HG03159 (cell line): ENCODE results near the gene RAB1B.
"Not testable (repeated sequence)": the region's sequence is repeated elsewhere in the genome, so short reads cannot be mapped to it uniquely, and the experiment has no call there.

Experiments used
- ATAC-seq: cut with Tn5 transposase; IDR thresholded peaks from one replicate; pipeline ENCODE4 v1.9.1; 2021; ENCODE audit warnings: mild to moderate bottlenecking, moderate library complexity; ENCODE audit not compliant: unreplicated experiment

The RAB1B gene

DNA sequence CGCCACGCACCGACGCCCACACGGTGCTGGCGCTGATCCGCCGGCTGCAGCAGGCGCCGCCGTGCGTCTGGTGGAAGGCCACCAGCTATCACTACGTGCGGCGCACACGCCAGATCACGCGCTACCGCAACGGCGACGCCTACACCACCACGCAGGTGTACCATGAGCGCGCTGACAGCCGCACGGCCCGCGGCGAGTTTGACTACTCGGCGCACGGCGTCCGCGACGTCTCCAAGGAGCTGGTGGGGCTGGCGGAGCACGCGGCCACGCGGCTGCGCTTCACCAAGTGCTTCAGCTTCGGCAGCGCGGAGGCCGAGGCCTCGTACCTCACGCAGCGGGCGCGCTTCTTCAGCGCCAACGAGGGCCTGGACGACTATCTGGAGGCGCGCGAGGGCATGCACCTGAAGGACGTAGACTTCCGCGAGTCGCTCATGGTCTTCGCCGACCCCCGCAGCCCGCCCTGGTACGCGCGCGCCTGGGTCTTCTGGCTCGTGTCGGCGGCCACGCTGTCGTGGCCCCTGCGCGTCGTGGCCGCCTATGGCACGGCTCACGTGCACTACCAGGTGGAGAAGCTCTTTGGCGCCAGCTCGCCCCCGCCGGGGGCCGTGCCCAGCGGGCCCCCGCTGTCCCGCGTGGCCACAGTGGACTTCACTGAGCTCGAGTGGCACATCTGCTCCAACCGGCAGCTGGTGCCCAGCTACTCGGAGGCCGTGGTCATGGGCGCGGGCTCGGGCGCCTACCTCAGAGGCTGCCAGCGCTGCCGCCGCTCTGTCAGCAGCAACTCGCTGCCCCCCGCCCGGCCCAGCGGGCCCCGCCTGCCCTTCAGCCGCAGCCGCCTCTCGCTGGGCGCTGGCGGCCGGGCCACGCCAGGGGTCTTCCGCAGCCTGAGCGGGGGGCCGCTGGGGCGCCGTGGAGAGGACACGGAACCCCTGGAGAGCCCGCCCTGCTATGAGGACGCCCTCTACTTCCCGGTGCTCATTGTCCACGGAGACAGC lies 26.5 kb downstream of the RAB1B start:
- no peak for ATAC-seq

DNA sequence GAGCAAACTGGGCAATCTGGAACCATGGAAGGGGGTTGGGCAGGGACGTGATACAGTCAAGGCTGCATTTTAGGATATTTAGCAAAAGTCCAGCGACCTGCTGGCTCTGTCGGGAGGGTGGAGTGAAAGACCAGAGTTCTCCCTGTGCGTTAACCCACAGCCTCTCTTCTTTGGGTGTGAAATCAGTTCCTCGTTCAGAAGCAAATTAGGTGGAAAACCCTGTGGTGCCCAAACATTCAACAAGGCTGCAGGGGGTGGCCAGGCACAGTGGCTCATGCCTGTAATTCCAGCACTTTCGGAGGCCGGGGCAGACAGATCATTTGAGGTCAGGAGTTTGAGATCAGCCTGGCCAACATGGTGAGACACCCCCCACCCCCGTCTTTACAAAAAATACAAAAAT lies 29.2 kb downstream of the RAB1B start:
- ATAC-seq = no peak

DNA sequence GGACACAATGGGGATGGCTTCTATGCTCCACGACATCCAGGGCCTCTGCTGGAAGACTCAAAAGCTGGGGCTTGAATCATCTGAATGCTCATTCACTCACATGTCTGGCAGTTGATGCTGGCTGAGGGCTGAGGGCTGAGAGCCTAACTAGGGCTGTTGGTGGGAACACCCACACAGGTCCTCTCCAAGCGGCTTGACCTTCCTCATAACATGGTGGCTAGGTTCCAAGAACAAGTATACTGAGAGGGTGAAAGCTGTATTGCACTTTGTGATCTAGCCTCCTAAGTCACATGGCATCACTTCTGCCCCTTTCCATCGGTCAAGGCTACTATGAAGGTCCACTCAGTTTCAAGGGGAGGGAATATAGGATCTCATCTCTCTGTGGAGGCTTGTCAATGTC lies 30.7 kb downstream of the RAB1B start:
- no peak for ATAC-seq

DNA sequence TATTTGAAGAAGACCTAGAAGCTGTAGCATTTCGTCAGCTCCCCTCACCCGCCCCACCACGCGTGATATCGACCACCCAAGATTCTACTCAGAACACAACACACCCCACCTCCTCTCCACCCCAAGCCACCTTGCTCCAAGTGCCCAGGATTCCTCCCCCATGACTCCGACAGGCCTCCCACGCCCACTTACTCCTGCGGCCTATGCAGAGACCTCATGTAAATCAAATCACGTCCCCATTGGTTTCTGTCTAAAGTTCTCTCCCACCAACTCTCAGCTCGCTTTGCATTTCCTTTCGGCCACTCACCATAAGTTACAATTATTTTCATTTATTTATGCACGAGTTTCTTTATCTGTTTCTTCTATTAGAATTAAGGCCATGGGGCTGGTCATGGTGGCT lies 34.2 kb downstream of the RAB1B start:
- no peak for ATAC-seq

DNA sequence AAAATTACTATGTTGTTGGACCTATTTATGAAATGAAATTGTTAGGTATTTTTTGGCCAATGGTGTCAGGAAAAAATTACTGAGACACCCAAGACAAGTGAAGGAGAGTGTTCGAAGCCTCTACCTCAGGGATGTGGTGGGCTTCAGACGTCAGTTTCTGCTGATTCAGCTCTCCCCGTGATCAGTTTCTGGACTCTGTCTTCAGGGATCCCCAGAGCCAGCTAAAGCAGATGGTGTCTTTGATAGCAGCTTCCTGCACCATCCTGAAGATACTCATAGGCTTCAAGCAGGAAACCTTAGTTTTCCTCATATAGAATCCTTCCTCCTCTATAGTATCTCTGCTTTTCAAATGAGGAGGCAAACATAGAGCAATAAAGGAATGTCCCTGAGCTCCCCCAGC lies 41.0 kb downstream of the RAB1B start:
- no peak for ATAC-seq

DNA sequence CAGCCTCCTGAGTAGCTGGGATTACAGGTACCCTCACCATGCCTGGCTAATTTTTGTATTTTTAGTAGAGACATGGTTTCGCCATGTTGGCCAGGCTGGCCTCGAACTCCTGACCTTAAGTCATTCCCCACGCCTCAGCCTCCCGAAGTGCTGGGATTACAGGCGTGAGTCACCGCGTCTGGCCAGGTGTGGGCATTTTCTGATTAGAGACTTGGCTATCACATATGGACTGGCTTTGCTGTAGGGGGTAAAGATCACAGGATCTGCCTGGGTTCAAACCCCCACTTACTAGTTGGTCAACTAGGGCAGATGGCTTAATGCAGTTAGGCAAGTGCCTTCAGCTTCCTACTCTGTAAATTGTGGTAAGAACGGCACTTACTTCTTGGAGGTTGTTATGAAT lies 41.9 kb downstream of the RAB1B start:
- ATAC-seq = no peak

DNA sequence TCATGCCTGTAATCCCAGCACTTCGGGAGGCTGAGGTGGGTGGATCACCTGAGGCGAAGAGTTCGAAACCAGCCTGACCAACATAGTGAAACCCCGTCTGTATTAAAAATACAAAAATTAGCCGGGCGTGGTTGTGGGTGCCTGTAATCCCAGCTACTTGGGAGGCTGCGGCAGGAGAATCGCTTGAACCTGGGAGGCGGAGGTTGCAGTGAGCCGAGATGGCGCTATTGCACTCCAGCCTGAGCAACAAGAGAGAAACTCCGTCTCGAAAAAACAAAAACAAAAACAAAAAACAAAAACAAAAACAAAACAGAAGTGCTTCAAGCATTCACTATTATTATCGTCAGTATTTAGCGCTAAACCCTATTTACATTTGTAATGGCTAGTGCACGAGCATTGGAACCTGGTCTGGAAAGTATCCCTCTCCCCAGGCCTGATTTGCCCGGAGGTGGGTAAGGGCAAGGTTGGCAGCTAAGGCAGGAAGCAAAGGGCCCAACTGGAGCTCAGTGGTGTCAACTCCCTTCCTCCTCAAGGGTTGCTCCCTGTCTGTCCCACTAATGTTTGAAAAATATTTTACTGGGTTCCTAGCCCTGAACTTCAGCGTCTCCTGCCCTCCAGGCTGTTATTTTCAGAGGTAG lies 42.5 kb downstream of the RAB1B start:
- ATAC-seq = not testable (repeated sequence)

DNA sequence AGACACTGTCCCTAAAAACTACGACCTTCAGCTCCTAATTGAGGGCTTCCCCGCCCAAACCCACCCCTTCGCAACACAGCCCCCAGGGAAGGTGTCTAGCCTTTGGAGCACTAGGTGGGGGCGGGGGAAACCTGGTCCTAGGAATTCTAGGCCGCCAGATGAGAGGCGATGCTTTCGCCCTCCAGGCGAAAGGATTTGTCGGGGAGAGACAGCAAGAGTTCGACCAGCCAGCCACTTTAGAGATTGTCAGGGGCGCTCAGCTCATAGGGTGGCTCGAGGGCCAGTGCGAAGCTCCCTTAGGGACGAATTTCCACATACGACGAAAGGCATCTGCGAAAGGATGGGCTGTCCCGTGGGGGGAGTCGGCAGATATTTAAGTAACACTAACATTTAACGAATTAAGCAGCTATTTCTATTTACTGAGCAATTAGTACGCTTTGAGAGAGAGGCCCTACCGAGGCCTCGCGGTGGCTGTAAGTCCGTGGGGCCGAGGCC lies 43.1 kb downstream of the RAB1B start:
- ATAC-seq = no peak

DNA sequence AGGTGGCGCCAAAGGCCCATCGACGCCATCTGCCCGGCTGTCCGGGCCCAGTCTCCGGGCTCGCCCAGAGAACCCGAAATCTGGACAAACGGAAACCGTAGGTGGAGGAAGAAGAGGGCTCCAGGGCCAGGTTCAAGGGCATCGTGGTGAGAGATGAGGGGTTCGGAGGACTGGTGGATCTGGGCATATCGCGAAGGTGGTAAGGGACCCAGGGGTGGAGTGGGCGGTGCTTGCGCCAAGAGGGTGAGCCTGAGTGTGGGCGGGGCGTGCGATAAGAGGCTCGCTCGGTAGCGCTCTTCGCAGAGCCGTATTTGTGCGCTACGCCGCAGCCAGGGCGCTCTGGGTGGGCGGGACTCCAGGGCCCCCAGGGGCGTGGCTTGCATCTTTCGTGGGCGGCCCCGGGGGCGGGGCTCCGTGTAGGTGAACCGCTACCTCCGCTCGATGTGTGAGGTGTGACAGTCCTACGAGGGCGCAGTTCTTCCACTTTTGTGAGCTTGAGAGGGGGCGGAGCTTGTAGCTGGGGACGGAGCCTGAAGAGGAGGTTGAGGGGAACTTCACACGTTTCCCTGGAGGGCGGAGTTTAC lies 43.6 kb downstream of the RAB1B start:
- peak; percentile 67 for ATAC-seq

DNA sequence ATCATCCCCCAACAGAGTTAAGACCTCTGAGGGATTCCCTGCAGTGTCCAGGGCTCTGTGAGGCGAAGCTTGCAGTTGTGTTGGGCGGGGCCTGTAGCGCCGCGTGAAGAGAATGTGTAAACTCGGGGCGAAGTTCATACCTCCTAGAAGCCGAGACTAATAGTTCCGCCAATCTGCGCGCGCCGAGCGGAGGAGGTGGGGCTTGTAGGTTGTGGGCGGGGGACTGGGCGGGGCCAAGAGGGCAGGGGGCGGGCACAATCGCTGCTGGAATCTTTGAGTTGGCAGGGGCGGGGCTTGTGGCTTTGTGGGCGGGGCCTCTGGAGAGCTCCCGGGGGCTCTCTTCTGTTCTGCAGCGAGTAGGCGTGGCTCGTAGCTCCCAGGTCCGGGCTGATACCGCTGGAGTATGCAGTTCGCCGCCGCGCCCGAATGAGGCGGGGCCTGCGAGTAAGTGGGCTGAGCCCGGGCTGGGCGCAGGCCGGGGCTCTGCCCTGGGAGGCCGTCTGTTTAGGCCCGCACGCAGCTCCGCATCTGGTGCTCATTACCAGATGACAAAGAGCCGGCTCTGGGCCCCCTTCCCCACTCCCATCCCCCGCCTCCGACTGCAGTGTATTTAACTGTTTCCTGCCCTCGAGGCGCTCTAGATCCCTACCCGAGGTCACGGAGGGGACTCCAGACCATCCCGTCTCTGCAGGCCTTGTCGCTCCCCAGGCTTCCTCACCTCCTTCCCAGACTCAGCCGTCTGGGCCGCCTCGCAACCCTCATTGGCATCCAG lies 44.3 kb downstream of the RAB1B start:
- peak; percentile 59 for ATAC-seq

DNA sequence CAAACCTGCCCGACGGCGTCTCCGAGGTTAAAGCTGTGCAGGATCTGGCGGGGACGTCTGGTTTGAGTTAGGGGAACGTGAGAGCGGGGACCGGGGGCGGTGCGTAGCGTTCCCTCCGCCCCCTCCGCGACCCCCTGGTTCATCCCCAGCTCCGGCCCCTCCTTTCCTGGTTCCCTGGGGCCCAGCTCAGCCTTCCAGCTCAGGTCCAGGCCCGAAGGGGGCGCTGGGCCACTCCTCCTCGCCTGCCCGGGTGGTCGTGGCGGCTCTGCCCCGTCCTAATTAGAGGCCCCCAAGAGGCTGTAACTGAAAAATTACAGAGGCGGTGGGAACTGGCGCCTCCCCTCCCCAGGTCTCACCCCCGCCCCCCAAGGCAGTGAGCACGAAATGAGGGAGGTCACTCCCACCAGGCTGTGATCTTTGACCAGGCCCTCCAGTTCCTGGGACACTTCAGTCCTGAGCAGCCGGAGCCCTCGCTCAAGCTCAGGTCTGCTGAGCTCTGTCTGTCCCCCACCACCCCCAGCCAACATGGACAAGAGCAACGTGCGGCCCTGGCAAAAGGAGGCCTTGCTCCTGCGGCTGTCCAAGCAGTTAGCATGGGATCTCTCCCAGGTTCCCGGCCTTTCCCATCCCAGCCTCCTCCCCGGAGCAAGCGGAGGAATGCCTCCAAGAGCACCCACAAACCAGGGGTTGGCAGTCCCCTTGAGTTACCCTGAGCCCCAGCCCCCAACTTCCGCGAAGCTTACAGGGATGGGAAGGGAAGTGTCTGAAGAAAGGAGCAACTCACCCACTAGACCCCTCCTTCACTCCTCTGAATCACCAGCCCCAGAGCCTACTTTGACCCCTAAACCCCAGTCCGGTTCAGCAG lies 45.1 kb downstream of the RAB1B start:
- no peak for ATAC-seq

DNA sequence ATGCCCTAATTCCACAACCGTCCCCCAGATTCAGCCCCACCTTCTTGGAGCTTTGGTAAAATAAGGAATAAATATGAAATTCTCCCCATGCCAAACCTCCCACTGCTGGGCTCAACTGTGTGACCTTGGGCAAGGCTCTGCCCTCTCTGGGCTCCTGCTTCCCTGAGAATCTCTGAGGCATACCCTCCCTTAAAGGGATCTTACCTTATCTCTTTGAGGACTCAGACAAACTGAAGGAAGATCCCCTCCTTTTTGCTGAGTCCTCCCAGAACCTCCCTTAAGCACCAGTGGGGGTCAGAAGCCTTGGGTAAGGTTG lies 45.7 kb downstream of the RAB1B start:
- no peak for ATAC-seq

DNA sequence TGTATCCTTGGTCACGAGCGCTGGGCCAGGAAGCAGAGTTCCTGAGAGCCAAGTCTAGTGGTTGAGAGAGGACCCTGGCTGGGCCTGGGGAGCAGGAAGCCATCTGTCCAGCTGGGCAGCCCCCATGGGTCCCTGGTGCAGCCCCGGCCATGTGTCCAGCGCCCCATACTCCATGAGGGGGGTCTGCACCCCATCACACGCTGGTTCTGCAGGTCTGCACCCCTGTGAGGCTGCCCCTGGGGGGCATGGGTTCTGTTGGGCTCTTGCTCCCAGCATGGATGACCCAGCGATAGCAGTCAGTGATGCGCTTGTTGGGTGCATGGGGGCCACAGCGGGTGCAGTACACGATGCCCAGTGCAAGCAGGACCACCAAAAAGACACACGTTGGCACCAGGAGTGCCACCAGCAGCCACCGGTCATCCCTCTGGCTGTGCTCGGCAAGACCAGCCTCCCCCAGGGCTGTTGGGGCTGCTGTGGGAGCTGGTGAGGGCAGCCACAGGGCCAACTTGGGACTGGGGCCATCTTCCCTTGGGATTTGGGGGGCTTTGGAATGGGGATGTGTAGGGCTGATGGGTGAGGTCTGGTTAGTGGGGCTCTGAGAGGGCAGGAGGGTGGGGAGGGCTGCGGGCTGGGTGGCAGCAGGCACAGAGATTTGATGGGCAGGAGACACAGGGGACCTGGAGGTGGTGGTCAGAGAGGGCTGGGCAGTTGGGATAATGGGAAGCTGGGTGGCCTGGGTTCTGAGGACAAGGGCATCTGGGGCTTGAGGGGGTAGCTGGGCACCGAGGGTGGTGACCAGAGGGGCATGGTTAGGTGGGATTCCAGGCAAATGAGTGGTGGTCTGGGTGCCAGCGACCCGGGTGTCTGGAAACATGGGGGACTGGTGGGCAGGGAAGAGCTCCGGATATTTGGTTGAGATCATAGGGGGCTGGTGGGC lies 46.4 kb downstream of the RAB1B start:
- no peak for ATAC-seq

DNA sequence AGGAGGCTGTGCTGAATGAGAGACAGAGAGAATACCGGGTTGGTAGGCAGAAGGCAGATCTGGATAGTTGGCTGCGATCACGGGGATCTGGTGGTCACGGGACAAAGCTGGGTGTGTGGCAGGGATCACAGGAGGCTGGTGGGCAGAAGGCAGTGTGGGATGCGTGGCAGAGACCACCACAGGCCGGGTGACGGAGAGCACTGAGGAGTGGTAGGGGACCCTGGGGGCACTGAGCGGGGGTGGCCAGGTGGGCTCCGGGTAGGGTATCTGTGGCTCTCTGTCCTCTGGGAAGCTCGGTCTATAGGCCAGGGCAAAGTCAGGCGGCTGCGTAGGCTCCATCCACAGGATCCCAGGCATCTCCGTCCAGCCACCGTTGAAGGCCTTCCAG lies 47.1 kb downstream of the RAB1B start:
- no peak for ATAC-seq

DNA sequence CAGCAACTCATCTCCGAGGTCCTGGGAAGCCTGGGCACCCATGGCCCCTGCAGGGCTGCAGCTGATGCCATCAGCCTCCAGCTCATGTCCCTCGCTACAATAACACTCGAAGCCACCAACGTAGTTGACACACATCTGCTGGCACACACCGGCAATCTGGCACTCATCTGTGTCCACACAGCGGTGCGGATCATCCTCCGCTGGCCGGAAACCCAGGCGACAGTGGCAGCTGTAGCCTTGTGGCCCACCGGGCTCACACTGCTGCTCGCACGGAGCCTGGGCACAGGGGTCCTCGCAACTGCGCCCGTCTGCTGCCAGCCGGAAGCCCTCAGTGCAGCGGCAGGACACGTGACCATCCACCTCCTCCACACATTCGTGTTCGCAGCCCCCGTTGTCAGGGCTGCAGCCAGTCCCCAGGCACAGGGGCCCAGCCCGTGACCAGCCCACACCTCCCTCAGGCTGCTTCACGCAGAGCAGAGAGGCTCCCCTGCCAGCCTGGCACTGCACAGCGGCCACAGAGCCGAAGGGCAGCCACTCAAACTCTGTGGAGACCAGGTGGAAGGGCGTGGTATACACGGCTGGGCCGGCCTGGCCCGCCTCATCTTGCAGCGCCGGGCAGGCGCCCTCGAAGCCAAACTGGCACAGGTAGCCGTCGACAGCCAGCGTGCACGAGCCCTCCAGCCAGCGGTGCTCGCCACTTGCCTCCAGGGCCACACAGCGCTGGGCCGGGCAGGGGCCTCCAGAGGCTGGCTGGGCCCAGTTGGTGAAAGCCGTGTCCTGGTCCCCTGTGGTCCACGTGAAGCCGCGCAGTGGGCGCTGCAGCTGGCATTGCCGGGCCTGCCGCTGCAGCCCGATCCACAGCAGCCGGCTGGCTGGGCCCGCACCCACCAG lies 47.7 kb downstream of the RAB1B start:
- no peak for ATAC-seq

DNA sequence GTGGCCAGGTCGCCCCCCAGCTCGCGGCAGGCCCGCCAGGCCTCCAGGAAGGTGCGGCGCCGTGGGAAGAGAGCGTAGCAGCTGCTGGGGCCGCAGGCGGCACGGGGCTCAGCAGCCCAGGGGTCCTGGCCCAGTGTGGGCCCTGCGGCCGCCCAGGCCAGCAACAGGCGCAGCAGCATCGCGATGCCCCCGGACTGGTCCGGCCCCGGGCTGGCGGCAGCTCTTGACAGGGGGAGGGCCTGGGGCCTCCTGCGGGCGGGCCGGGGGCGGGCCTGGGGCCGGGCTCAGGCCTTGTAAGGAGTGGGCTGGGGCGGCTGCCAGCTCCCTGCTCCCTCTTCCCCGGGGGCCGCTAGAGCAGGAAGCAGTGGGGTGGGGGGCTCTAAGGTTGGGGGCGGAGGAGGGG lies 48.4 kb downstream of the RAB1B start, which contains the start of gene CD248:
TSS of gene CD248 (minus strand) at position 196 of the 403 bp plus-strand sequence. CDS start at position 179, 17 bp downstream.
- ATAC-seq = no peak

DNA sequence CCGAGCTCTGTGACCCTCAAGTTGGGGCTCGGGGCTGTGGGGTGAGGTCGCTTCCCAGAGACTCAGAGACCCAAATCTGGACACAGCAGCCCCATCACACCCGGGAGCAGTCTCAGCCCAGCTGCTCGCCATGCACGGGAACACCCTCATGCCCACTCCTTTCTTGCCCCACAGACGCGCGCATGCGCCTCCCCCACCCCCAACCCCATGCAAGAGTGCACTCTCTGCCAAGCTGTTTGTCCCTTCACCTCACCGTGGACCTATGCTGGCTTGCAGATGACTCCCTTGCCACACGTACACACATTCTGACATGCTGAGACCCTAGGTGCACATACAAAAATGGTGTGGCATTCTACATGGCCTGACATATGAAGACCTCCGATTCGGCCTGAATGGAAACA lies 48.9 kb downstream of the RAB1B start:
- ATAC-seq = no peak
